IMR-90 (cell line): Measurements from ENCODE around the gene ABCG8. TPM values are rescaled to one million over a fixed set of nuclear protein-coding genes. Genes with fewer than 3 reads are reported as not detected.
A peak's percentile ranks its signal among the peaks of the same experiment; 100 is the strongest.

Experiments used
- ATAC-seq: fragments of 200-7000 bp; cut with Tn5 transposase; 2 replicates; pipeline ENCODE4 v1.9.1; 2020; ENCODE audit warnings: low read depth, mild to moderate bottlenecking, moderate library complexity
- BruUV-seq: library from RNA; stranded (reverse); fragments of 400-500 nt; replicated peaks from 2 replicates; lab custom pipeline; 2021; lab: Mats Ljungman, UMichigan
- CTCF ChIA-PET: fragments of 300-600 bp; formaldehyde crosslinking; extraction: SDS; loops from one replicate; lab custom pipeline; 2021; ENCODE audit warnings: antibody characterized with exemption; lab: Yijun Ruan, JAX
- POLR2A ChIA-PET: fragments of 300-600 bp; sonication (Branson Sonifier 250); formaldehyde crosslinking; loops from one replicate; lab custom pipeline; 2022; ENCODE audit warnings: antibody characterized with exemption; ENCODE audit not compliant: unreplicated experiment; lab: Charles Lee
- DNase-seq: peaks from one replicate; pipeline ENCODE4 v3.0.0; 2013
- H2AFZ ChIP-seq: replicated peaks from 2 replicates; pipeline ENCODE3; 2013; ENCODE audit warnings: low read length, mild to moderate bottlenecking; ENCODE audit not compliant: poor library complexity
- H2AK5ac ChIP-seq: 2 replicates; pipeline ENCODE4 v1.6.1; 2013; ENCODE audit warnings: low read depth, low read length, inconsistent platforms
- H2AK9ac ChIP-seq: replicated peaks from 2 replicates; pipeline ENCODE3; 2013; ENCODE audit warnings: mild to moderate bottlenecking, low read depth, low read length, moderate library complexity; ENCODE audit not compliant: poor library complexity
- H2BK120ac ChIP-seq: 2 replicates; pipeline ENCODE4 v1.6.1; 2013; ENCODE audit warnings: low read depth, low read length, inconsistent platforms
- H2BK15ac ChIP-seq: 3 replicates; pipeline ENCODE4 v1.6.1; 2013; ENCODE audit warnings: low read depth, low read length, inconsistent platforms
- H2BK20ac ChIP-seq: 2 replicates; pipeline ENCODE4 v1.6.1; 2013; ENCODE audit warnings: low read depth, mild to moderate bottlenecking, inconsistent platforms, low read length, moderate library complexity
- H2BK5ac ChIP-seq: 2 replicates; pipeline ENCODE4 v1.6.1; 2013; ENCODE audit warnings: mild to moderate bottlenecking, low read depth, low read length, inconsistent platforms; ENCODE audit not compliant: poor library complexity, severe bottlenecking
- H3K14ac ChIP-seq: replicated peaks from 2 replicates; pipeline ENCODE4 v1.6.1; 2013; ENCODE audit warnings: low read depth, low read length, inconsistent platforms
- H3K18ac ChIP-seq: 2 replicates; pipeline ENCODE4 v1.6.1; 2013; ENCODE audit warnings: low read depth, low read length, control low read depth
- H3K23ac ChIP-seq: 2 replicates; pipeline ENCODE4 v1.6.1; 2013; ENCODE audit warnings: low read depth, low read length, inconsistent platforms
- H3K27ac ChIP-seq: 2 replicates; pipeline ENCODE4 v1.5.1; 2013; ENCODE audit warnings: mild to moderate bottlenecking, control low read depth, low read length; ENCODE audit not compliant: insufficient read depth
- H3K27me3 ChIP-seq: 2 replicates; pipeline ENCODE4 v1.6.1; 2013; ENCODE audit warnings: low read length; ENCODE audit not compliant: control insufficient read depth, insufficient read depth
- H3K36me3 ChIP-seq: 2 replicates; pipeline ENCODE4 v1.6.1; 2013; ENCODE audit warnings: low read length, mixed read lengths; ENCODE audit not compliant: control insufficient read depth, insufficient read depth
- H3K4ac ChIP-seq: 2 replicates; pipeline ENCODE4 v1.6.1; 2013; ENCODE audit warnings: low read depth, low read length, inconsistent platforms
- H3K4me1 ChIP-seq: 2 replicates; pipeline ENCODE4 v1.6.1; 2013; ENCODE audit warnings: low read length, mixed read lengths; ENCODE audit not compliant: control insufficient read depth, insufficient read depth
- H3K4me2 ChIP-seq: 2 replicates; pipeline ENCODE4 v1.6.1; 2013; ENCODE audit warnings: low read depth, mild to moderate bottlenecking, control low read depth, low read length, moderate library complexity
- H3K4me3 ChIP-seq: 2 replicates; pipeline ENCODE4 v1.5.1; 2013; ENCODE audit warnings: low read depth, mild to moderate bottlenecking, control low read depth, low read length, moderate library complexity; ENCODE audit not compliant: insufficient read depth
- H3K56ac ChIP-seq: 2 replicates; pipeline ENCODE4 v1.6.1; 2013; ENCODE audit warnings: low read length, inconsistent platforms; ENCODE audit not compliant: insufficient read depth; ENCODE audit errors: extremely low read depth
- H3K79me1 ChIP-seq, 2 experiments: 2 replicates each; pipeline ENCODE4 v1.6.1; 2013; ENCODE audit warnings: low read length in 2 of 2, inconsistent platforms in 1 of 2, low read depth in 1 of 2
- H3K9ac ChIP-seq: 2 replicates; pipeline ENCODE4 v1.6.1; 2013; ENCODE audit warnings: low read depth, low read length, control low read depth
- H3K9me1 ChIP-seq: 2 replicates; pipeline ENCODE4 v1.6.1; 2013; ENCODE audit warnings: low read length, inconsistent platforms; ENCODE audit not compliant: insufficient read depth
- H3K9me3 ChIP-seq: 2 replicates; pipeline ENCODE4 v1.6.1; 2013; ENCODE audit warnings: low read length; ENCODE audit not compliant: control insufficient read depth, insufficient read depth
- H4K20me1 ChIP-seq: 2 replicates; pipeline ENCODE4 v1.6.1; 2013; ENCODE audit warnings: low read length, inconsistent platforms; ENCODE audit not compliant: insufficient read depth
- H4K5ac ChIP-seq: 2 replicates; pipeline ENCODE4 v1.6.1; 2013; ENCODE audit warnings: mild to moderate bottlenecking, low read depth, low read length, control low read depth
- H4K8ac ChIP-seq, 2 experiments: 2 replicates each; pipeline ENCODE4 v1.6.1; 2013; ENCODE audit warnings: low read depth in 2 of 2, low read length in 2 of 2, control low read depth in 1 of 2, inconsistent platforms in 1 of 2
- H4K91ac ChIP-seq: 2 replicates; pipeline ENCODE4 v1.6.1; 2013; ENCODE audit warnings: low read depth, low read length, inconsistent platforms; ENCODE audit not compliant: insufficient read depth
- CEBPB ChIP-seq: IDR thresholded peaks from 2 replicates; pipeline ENCODE4 v1.6.1; 2012; ENCODE audit warnings: low read depth, low read length, improper control_type of control experiment
- MAFK ChIP-seq: IDR thresholded peaks from 2 replicates; pipeline ENCODE4 v1.6.1; 2012; ENCODE audit warnings: low read depth, low read length, improper control_type of control experiment
- WGBS, 2 experiments: methylation state at CpG; one replicate each; pipeline versions ENCODE4 v1.1.5 to v1.1.7; 2013; ENCODE audit warnings: missing lambda C conversion rate in 2 of 2; ENCODE audit not compliant: insufficient read length in 1 of 2; ENCODE audit errors: extremely low coverage in 2 of 2; 5-methylcytosine and 5-hydroxymethylcytosine counted together
- dilution Hi-C: fragments of 300-500 bp; cut with HindIII; formaldehyde crosslinking; loops from one replicate; pipeline ENCODE4 v1.14.3; 2018; ENCODE audit warnings: low sequenced_read_pairs; ENCODE audit not compliant: unreplicated experiment
- in situ Hi-C: fragments of 300-500 bp; cut with MboI; formaldehyde crosslinking; loops from 3 replicates; pipeline ENCODE4 v1.14.3; 2019; ENCODE audit warnings: low sequenced_read_pairs, inconsistent platforms, mixed read lengths
- intact Hi-C: fragments of 100-400 bp; cut with micrococcal nuclease; formaldehyde crosslinking; loops from 2 replicates; pipeline ENCODE4 v1.10.0; 2022
- polyA plus RNA-seq, 3 experiments: library from polyadenylated mRNA; depleted of rRNA; stranded (reverse); fragments of >200 nt; gene quantifications; 2 replicates each; pipeline ENCODE4 v1.2.3, GENCODE V29; 2012; ENCODE audit warnings: low replicate concordance in 1 of 3
- total RNA-seq: library from RNA; depleted of rRNA; stranded (reverse); fragments of >200 nt; gene quantifications from 2 replicates; pipeline ENCODE4 v1.2.3, GENCODE V29; 2012

Gene ABCG8
- total and polyA plus RNA-seq, 2 of the 4 experiments (the other 2 are of a cell fraction): not detected

- ChIA-PET POLR2A (no interaction called here), CTCF (no interaction called here)
- no peak overlapping the region for H3K4me3 ChIP-seq
- no peak overlapping the region for H4K8ac ChIP-seq
- H3K9ac ChIP-seq: no peak overlapping the region
- H3K27ac ChIP-seq: no peak overlapping the region
- DNase-seq (no peak), ATAC-seq (no peak)
- H3K36me3 ChIP-seq: no peaks in the 10 kb centered on the region
- H3K14ac ChIP-seq: no peak overlapping the region
- WGBS, 2 experiments: 34% methylated on average over 2 of the region's 3 CpGs; no CpG with 5 or more reads in 1 of the 2 experiments
- peaks cover 51% of the 10 kb centered on the region for H3K27me3 ChIP-seq
- no peak overlapping the region for H2AFZ ChIP-seq
- H3K9me3 ChIP-seq: no peaks in the 10 kb centered on the region
- no peak overlapping the region for H3K4ac ChIP-seq
- dilution Hi-C loops (no loop called here), intact Hi-C loops (no loop called here), in situ Hi-C loops (no loop called here)
- no peak overlapping the region for H2BK15ac ChIP-seq
- no peak overlapping the region for H3K23ac ChIP-seq
- H3K56ac ChIP-seq: no peak overlapping the region
- no peak overlapping the region for H4K91ac ChIP-seq
- TF ChIP-seq MAFK (peak; percentile 74), CEBPB (no peak)
- no peak overlapping the region for H3K4me2 ChIP-seq
- H3K4me1 ChIP-seq: no peaks in the 10 kb centered on the region; the same call in 1 of the 2 replicates
- no peak overlapping the region for H2AK9ac ChIP-seq
- H2BK20ac ChIP-seq: no peak overlapping the region
- H3K79me1 ChIP-seq: no peaks in the 10 kb centered on the region
- no peaks in the 10 kb centered on the region for H4K20me1 ChIP-seq
- H2BK120ac ChIP-seq: no peak overlapping the region
- no peak overlapping the region for H2AK5ac ChIP-seq
- no peak overlapping the region for H4K5ac ChIP-seq
- H2BK5ac ChIP-seq: no peak overlapping the region
- no peak overlapping the region for H3K18ac ChIP-seq
- no TSS peak for BruUV-seq
- H3K9me1 ChIP-seq: no peaks in the 10 kb centered on the region
Observed at GRCh38 chr2:43832457-43832856, 6.3 kb upstream of the ABCG8 start.
